HUDEP-2 (cell line): Measurements from ENCODE around the gene COA5.

Experiments used
- DNase-seq, 76 experiments: peaks; one replicate each; lab custom pipeline; 2025; ENCODE audit not compliant: unreplicated experiment in 76 of 76; lab: John Stamatoyannopoulos, UW

Gene COA5

GRCh38 chr2:98555696-98556095 lies 52.6 kb downstream of the COA5 start:
- DNase-seq = no peak

- DNase-seq = no peak
Observed at GRCh38 chr2:98554116-98554861, 54.0 kb downstream of the COA5 start.

GRCh38 chr2:98552499-98553179 lies 55.7 kb downstream of the COA5 start:
- no peak for DNase-seq

DNA sequence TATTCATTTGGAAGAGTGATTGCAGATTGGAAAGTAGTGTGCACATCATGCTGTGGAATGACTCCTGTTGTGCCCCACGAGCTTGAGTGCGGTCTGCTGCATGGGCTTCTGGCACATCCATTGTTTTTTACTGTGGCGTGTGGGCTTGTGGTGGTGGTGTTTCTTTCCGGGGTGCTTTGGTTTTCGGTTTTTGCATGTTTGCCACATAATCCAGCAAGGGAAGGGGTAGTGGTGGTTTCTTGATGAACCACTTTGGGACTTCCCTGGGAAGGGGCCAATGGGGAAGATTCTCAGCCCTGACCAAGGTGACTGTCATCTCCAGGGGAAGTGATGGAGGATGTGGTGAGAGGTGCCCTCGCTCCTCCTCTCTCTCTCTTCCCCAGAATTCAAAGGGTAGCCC lies 57.0 kb downstream of the COA5 start:
- DNase-seq = no peak

GRCh38 chr2:98550165-98550564 lies 58.1 kb downstream of the COA5 start:
- DNase-seq = no peak
